Epidermal melanocyte (primary cell): ENCODE data around the gene NPAS3.

ENCODE experiments used
- DNase-seq: peaks from one replicate; pipeline ENCODE4 v3.0.0; 2011; ENCODE audit warnings: low spot score; ENCODE audit not compliant: insufficient read length

Gene NPAS3

DNA sequence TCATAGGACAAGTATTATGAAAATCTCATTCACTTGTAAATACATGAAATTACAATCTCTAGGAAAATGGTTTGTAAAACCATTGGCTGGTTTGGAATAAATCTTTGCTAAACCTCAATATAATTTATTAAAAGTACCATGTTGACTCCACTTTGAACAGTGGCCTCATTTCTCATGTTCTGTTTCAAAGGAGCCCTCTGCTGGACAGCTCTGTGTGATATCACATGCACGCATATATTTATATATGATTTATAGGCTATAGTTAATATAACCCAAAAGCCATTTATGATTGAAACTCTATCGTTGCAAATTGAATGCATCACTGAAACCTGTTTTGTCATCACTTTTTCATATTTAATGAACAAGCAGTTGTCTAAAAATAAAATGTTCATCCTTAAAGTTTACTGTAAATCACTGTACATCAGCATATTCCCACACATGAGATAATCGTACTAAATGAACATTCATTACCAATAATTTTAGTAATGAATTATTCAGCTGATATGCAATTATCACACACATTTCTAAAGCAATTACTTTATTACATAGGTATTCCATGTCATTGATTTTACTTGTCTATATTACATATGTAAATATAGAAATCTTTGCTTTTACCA lies 493.8 kb downstream of the NPAS3 start:
- no peak for DNase-seq

DNA sequence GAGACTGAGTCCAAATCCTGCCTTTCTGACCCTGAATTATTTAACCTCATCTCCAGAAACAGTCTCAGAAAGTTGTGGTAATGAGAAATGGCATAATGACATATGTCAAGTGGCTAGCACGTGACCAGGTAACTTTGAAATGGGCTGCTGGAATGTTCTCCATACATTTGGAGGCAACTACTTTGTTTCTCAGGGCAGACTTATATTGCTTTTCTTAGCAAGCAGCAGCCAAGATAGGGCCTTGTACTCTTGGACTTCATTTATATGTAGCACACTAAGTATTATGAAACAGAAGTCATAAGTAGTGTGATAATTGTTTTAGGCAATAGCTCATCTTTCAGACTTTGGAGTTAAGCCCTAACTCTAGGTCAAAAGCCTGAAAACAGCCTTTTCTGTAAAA lies 494.7 kb downstream of the NPAS3 start:
- DNase-seq = no peak

DNA sequence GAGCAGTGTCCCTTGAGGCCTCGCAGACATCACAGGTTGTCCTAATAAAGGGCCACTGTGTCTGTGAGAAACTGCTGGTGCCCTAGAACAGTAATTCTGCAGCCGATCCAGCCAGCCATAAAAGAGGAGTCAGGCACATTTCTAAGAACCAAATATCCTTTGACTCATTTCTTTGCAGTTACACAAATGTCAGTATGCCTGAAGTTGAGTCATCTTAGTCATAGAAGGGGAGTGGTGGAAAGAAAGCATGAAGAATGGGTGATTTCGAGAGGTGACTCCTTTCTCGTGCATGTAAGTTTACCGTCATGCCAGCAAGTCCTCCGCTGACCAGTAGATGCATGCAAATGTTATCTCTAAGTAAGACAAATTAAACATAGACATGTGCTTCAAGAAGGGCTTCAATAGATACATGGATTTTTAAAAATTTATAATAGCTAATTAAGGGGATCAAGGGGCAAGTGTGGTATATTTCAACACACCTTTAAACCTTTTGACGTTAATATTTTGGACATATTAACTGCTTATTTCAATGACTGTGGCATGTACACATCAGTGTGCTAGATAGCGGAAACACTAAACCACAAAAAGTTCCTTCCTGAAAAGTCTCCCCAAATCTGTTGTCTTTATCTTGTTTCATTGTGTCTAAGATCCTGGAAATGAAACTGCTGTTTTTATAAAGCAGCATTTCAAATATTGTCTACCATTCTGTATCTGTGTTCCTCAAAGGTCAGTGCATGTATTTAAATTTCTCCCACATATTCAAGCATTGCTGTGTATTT lies 497.4 kb downstream of the NPAS3 start:
- no peak for DNase-seq

DNA sequence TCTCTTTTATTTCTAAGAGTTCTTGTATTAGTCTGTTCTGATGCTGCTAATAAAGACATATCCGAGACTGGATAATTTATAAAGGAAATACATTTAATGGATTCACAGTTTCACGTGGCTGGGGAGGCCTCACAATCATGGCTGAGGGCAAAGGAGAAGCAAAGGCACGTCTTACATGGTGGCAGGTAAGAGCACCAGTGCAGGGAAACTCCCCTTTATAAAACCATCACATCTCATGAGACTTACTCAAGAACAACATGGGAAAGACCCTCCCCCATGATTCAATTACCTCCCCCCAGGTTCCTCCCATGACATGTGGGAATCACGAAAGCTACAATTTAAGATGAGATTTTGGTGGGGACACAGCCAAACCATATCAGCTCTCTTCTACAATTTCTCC lies 503.0 kb downstream of the NPAS3 start:
- no peak for DNase-seq

DNA sequence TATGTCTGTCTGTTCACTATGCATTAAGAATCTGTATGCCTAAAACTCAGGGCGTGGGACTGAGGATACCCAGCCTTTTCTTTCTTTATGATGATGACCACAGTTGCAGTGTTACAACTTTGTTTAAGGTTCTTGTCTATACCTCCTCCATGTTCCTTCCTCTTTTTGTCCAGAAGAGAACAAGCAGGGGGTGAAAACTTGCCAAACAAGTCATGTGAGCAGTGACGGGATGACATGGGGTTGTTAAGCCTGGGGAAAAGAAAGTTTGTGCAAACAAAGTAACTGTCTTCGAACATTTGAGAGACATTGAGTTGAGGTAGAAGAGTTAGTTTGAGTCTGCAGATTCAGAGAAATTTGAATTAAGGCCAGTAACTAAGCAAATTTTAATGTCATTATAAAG lies 505.5 kb downstream of the NPAS3 start:
- DNase-seq = no peak

DNA sequence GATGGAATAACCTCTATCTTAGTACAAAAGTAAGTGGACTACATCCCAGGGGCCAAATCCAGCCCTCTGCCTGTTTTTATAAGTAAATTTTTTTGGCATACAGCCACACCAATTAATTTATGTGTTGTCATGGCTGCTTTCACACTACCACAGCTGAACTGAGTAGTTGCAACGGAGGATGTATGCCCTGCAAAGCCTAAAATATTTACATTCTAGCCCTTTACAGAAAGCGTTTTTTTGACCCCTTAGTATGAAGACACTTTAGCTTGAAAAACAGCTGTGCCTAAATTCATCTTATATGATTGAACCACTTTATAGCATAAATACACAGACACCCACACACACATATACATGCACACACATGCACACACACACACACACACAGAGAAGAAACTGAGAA lies 510.6 kb downstream of the NPAS3 start:
- DNase-seq = no peak

DNA sequence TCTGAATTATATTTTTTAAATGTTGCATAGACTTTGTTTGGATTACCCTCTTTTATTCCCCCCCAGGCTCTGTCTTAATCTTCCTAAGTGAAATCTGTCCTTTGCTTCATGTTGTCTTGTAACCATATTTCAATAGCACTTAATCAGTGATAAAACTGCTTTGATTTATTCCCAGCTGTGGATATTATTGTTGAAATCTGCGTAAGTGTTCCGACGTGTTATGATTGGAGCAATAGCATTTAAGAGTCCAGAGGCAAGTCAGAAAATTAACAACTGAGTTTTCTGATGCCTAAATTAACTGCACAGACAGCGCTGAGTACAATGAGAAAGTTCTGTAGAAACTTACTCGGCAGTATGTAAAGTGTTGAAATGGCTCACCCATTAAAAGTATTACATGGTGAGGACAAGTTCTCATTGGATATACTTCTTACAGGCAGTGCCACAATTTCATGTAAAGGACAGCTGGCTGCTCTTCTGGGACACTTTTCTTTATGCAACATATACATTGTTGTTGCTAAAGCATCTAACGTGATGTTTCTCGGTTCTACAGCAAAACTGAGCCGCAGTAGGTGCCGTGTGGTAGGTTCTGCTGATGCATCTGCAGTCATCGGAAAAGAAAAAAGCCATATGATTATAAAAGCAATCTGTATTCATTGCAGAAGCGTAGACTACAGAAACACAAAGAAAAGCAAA lies 511.2 kb downstream of the NPAS3 start:
- no peak for DNase-seq

DNA sequence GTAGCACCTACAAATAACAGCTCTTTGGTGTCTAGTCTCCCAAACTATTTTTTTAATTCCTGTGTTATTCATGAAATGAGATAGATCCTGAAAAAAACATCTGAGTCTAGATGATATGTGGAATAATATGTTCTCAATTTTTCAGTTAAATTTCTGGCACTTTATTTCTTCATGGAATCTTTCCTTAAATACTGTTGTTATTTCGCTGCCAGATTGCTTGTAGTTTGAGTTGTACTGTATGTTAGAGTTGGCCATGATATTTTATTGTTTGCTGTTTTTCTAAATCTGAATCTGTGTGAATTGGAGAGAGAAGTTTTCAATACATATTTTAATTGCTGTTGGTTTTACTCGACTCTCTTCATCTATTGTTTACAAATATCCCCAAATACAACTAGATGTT lies 511.7 kb downstream of the NPAS3 start:
- no peak for DNase-seq

DNA sequence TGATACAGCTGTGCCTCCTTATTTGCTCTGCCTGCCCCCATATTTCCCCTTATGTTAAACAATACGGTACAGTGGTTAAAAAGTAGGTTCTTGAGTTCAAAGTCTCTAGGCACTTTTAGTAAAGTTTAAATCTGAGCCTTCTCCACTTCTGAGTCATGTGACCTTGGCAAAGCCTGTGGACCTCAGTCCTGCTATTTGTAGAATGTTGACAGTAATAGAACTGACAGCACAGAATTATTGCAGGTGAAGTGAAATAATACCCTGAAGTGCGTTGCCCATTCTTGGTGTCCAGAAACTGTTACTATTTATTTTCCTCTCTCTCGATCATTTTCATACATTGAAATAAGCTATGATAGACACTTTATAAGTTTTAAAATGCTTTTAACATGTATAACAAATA lies 512.5 kb downstream of the NPAS3 start:
- no peak for DNase-seq

DNA sequence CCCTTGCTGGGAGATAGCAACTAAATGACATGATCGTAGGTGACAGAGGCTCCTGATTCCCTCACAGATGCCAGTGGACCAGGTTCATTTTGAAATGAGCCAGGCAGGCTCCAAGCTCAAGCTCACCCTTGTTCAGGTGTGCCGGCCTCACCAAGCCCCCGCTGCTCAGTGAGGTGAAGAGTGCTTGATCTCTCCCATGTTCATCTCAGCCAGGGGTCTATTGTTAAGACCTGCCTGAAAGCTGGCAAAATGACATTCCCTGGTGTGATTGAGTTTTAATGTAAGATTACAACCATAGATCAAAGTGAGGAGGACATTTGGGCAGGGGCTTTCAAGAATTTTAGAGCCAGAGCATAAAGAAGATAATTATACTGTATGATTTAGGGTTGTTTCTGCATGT lies 514.3 kb downstream of the NPAS3 start:
- DNase-seq = no peak

DNA sequence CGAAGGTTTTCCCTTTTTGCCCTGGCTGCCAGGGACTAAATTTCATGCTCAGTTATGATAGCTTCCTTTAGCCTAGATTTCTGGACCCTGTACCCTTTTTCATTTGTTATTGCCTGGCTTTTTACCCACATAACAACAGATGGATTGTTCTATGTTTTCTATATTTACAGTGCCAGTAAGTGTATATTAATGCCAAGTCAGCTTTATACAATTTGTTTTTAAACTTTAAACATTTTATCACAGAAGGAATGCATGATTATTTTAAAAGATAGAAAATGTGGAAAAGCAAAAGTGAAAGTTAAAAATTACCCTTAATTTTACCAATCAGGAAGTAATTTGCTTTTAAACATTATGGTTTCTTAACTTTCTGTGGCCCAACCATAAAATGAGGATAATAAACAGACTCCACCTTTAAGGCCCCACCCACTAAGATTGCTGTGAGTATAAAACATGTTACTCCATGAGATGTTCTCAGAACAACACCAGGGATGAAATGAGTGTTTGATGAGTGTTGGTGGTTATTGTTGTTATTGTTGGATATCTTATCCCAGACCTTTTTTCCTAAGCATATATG lies 515.4 kb downstream of the NPAS3 start:
- no peak for DNase-seq

DNA sequence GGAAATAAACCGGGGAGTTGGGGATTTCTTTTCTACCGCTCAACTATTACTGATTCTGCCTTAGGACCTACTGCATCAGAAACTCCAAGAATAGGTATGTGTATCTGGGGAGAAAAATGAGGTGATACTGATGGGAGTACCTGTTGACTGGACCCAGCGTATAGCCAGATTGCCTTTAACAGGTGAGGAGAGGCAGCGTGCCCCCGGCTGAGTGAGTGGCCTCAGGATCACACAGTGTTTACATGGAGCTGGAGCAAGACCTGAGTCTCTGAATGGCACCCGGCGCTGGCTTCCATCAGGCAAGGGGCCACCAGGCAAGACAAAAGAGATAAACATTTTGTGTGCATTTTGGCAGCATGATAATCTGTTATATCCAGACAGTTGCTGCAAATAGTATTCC lies 516.0 kb downstream of the NPAS3 start:
- no peak for DNase-seq

DNA sequence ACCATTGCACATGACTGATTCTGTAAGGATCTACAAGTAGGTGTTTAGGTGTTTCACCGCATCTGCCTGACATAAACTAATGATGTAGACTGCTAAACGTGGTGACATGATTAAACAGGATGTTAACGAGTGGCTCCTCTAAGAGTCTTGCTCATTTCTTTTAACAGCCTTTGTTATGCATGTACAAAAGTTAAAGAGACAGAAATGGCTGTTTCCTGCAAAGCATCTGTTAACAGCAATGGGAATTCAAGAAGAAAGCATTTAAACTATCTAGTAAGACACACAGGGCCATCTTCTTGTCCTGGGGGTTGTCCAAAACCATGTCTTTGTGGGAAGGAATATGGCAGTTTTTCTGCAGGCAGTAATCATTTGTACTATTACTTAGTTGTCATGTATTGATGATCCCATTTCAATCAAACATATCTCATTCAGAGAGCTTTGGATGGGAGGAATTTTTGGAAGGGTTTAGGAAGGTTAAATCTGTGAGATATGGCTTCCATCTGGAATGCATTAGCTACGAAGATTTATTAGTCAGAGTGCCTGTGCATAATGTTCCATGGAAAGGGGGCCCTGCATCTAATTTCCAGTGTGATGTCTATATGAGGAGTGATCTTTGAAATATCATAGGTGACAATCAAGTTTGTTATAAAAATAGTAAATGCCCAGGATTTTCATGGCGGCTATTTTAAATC lies 517.1 kb downstream of the NPAS3 start:
- DNase-seq = no peak

DNA sequence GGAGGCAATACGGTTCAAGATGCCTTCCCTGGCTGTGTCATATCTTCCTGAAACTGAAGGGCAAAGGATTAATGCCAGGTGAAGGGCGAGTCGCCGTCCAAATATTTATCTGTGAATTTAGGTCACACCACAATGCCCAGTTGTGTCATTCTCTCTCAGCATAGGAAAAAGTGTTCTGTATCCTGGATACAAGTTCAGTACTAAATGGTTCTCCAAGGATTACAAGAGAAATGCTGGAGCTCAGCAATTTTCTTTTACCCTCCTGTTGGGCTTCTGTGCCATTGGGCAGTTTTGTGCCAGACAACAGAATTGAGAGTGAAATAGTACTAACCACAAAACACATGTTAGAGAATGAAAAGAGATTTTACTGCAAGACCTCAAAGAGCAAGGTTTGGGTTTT lies 518.3 kb downstream of the NPAS3 start:
- no peak for DNase-seq

DNA sequence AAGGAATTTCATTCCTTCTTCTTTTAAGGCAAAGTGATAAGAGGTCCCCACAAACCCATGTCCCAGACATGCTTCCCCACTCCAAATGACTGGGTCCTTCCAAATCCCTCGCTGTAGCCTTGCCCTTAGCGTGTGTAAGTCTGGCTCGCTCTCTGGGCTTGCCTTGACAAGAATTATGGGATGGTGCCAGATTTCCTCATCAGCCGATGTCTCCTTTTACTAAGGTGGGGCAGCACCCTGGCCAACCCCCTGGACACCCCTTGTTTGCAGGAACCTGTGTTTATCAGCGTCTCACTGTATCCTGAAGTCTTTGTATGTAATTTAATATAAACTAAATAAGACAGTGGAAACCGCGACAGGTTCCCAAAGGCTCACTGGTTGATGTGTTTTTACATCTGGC lies 518.9 kb downstream of the NPAS3 start:
- DNase-seq = no peak

DNA sequence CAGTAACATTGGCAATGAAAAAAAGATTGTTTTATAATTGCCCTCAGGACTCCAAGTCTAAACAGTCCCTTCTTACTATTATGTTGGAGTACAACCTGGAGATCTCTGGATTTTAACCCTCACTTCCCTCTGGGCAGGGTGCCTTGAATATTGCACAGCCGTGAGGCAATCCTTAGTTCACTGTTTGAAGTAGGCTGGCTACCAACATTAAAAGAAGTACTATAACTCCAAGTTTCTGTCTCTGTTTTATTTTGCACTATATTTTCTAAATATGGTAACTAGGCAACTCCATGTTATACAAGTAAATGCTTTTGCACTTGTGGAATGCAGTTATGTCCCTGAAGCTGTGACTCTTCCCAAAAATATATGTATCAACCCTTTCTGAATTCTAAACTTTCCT lies 521.5 kb downstream of the NPAS3 start:
- no peak for DNase-seq

DNA sequence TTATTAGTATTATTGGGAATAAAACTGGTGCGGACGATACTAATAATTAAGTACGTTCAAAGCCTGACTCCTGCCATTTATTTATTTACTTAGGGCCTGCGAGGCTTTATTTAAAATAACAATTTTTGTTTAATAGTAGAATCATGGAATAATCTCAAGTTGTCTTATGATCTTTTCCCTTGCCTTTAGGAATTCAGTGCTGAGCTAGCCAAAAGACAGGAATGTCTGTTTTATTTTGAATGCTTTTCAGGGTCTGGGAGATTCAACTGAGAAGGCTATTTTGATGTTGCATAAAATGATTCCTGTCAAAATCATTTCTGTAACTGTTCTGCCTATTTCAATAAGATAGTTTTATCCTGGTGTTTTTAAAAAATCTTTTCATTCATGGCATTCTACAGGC lies 522.4 kb downstream of the NPAS3 start:
- no peak for DNase-seq

DNA sequence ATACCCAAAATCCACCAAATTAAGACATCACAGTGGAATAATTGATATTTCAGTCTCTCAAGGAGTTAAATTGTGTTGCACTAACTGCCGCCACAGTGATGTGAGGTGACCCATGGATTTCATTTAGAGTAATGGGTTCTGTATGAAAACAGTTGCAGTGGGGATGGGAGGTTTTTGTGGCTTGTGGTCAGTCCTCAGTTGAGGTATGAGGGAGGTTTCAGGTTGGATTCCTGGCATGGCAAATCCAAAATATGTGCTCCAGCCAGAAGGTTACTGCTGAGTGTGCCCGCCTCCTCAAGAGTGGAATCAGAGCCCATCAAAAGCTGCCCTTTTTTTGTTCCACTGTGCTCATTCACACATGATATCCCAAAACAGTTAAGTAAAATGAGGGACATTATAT lies 525.1 kb downstream of the NPAS3 start:
- no peak for DNase-seq

DNA sequence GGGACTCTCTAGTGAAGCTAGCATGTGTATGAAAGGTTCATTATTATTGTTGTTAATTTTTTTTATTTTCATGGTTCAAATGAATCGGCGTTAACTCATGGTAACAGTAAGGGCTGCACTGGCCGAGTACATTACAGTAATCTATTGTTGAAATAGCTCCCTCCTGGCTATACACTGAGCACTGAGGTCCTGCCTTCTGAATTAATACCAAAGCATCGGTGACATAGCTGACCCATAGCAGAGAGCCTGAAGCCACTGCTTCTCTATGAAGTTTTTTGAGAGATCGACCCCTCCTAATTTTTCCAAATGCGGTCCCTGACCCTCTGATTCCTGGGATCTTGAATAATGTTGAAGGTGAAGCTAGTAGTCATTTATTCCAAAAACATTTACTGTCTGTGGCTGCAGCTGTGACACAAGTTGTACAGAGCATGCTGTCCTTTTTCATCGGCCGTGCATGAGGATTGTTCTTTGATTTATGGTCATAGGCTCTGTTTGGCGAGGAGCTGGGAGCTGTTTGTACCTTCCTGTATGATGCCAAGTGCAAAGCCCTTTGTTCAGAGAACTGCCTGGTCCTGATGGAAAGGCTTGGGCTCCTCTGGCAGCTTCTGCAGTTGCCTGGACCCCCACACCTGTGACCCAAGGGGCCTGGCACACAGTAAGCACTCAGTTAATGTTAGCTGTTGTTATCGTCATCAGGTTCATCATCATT lies 525.7 kb downstream of the NPAS3 start:
- no peak for DNase-seq

DNA sequence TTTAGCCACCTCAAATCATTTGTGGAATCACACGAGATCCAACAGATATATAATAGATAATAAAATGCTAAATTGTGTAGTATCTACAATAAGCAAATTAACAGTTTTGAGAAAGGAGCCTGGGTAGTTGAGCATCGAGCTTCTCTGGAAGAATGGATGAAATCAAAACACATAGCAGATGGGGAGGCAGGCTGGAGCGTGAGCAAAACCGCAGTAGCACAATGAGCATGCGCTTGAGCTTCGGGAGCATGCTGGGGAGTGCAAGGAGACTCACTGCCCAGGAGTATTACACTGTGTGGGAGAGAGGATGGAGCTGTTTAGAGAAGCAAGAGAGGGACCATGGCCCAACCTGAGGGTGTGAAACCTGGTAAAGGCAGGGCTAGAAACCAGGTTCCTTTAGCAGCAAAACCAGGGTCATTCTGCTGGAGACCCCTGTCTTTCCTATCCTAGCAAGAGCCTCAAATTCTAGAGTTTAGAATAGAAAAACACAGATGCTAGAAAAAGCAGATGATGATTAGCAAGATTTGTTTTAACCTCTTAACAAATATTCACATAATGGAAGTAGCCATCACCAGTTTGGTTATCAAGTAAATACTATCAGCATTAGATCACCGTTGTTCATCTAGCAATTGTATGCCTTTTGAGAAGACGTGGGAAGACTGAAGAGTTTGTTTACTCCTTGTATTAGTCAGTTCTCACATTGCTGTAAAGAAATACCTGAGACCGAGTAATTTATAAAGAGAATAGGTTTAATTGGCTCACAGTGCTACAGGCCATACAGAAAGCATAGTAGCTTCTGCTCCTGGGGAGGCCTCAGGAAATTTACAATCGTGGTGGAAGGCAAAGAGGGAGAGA lies 527.4 kb downstream of the NPAS3 start:
- no peak for DNase-seq
